ENCODE results near the gene TMEM254. TPM values are rescaled to one million over a fixed set of nuclear protein-coding genes. Genes with fewer than 3 reads are reported as not detected.

Gene TMEM254, protein sequence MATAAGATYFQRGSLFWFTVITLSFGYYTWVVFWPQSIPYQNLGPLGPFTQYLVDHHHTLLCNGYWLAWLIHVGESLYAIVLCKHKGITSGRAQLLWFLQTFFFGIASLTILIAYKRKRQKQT
- total RNA-seq (2016; rRNA removed; fragmentation: Illumina TruSeq; extraction: Trizol) = 8.4 and 11.2 TPM in 2 replicates
- 1.9 and 3.5 TPM in 2 replicates for total RNA-seq (2016; cell fraction: cytosol; rRNA removed; fragmentation: Illumina TruSeq; extraction: Trizol; ENCODE audit: low read depth)
- 9.0 and 11.1 TPM in 2 replicates for total RNA-seq (2016; cell fraction: insoluble cytoplasmic fraction; rRNA removed; fragmentation: Illumina TruSeq; extraction: Trizol)
- total RNA-seq (2016; cell fraction: membrane; rRNA removed; fragmentation: Illumina TruSeq; extraction: Trizol) = 5.3 and 8.2 TPM in 2 replicates
- total RNA-seq (2016; cell fraction: nucleus; rRNA removed; fragmentation: Illumina TruSeq; extraction: Trizol) = 11.5 and 12.9 TPM in 2 replicates
- polyA plus RNA-seq (2011; rRNA removed) = 30.7 and 39.0 TPM in 2 replicates
- 29.5 and 30.9 TPM in 2 replicates for polyA plus RNA-seq (2011; cell fraction: cytosol; rRNA removed)
- polyA plus RNA-seq (2011; cell fraction: nucleus; rRNA removed) = 13.9 and 15.1 TPM in 2 replicates
- polyA plus RNA-seq (2012) = 11.6 and 17.3 TPM in 2 replicates
- 3.6 and 5.2 TPM in 2 replicates for polyA plus RNA-seq (2016; cell fraction: cytosol; fragmentation: Illumina TruSeq; extraction: Trizol; ENCODE audit: low read depth)
- 15.9 and 17.4 TPM in 2 replicates for polyA plus RNA-seq (2016; cell fraction: insoluble cytoplasmic fraction; fragmentation: Illumina TruSeq; extraction: Trizol; ENCODE audit: low read depth)
- 8.0 and 8.5 TPM in 2 replicates for polyA plus RNA-seq (2016; cell fraction: membrane; fragmentation: Illumina TruSeq; extraction: Trizol; ENCODE audit: low read depth)
- polyA plus RNA-seq (2016; cell fraction: nucleus; fragmentation: Illumina TruSeq; extraction: Trizol; ENCODE audit: insufficient read depth, low read depth) = 28.7 and 29.3 TPM in 2 replicates
- polyA minus RNA-seq (2011; rRNA and poly(A)+ RNA removed; ENCODE audit: low replicate concordance) = 19.7 and 51.1 TPM in 2 replicates
- 10.8 and 10.9 TPM in 2 replicates for polyA minus RNA-seq (2011; cell fraction: cytosol; rRNA and poly(A)+ RNA removed)
- 9.6 and 13.9 TPM in 2 replicates for polyA minus RNA-seq (2011; cell fraction: nucleus; rRNA and poly(A)+ RNA removed)
- percentile 51 among the genes with signal in this experiment for Bru-seq, nascent RNA
- BruChase-seq, experiment 1, labeled RNA remaining after a 6-hour chase = percentile 60 among the genes with signal in this experiment
- percentile 57 among the genes with signal in this experiment for BruChase-seq, experiment 2, labeled RNA remaining after a 2-hour chase
- long read RNA-seq, experiment 1, transcript TMEM254-205 (4 exons, 2,042 nt) = major isoform, 28 of 40 reads
- long read RNA-seq, experiment 1, partial matches to known transcripts = 4 of 40 reads
- long read RNA-seq, experiment 1, other reads (novel, unspliced or antisense) = 5 of 40 reads
- long read RNA-seq, experiment 2, transcript TMEM254-205 (4 exons, 2,042 nt) = major isoform, 6 of 31 reads
- long read RNA-seq, experiment 2, partial matches to known transcripts = 9 of 31 reads
- long read RNA-seq, experiment 2, other reads (novel, unspliced or antisense) = 12 of 31 reads

DNA sequence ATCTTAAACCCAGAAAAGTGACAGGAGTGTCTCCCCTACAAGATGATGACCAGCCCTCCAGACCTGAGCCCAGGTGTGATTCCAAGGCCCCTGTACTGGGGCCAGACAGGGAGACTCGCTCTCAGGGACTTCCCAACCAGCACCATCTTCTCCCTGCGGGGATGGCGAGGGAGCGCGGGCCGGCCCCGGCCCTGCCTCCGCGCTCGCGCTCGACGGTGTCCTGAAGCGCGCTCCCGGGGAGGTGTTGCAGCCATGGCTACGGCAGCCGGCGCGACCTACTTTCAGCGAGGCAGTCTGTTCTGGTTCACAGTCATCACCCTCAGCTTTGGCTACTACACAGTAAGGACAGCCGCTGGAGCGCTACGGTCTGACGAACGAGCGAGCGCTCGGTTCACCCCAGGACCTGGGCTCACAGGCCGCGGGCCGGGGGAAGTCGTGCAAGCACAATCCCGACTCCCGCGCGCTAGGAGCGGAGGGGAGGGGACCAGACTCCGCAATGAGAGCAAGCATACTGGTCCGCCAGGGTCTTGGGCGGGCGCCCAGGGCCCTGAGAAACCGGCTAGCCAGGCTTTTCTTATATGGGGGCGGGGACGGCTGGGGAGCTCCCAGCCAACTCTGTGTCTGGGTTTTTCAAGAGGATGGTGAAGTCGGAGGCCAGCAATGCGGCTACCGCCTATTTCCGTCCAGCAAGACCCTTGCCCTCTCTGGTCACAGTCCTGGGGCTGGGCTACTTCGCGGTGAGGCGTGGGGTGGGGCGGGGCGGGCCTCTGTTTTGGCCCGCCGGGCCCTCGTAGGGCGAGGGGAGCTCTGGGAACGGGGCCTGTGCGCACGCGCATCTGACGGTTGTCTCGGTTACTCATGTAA, at the start of gene TMEM254:
Gene TMEM254 (plus strand): TSS at position 218 of the 864 bp plus-strand sequence. CDS start 35 bp downstream, at position 253.
- H3K4me1 ChIP-seq (ENCODE audit: insufficient read depth, low read length) = peaks cover 40% of the 10 kb centered on the region
- H3K27me3 ChIP-seq (ENCODE audit: control insufficient read depth in 1 of 2, insufficient read depth in 2 of 2, low read length in 2 of 2) = no peaks in the 10 kb centered on the region; a peak in 1 of 5 replicates
- peak within 1 kb of the TSS; percentile 89 for H2AFZ ChIP-seq (ENCODE audit: low read length)
- POLR2A ChIA-PET = interaction anchor here (0.7 to 1.3 kb wide), 6 partner anchors 11 to 35 kb away, joined by 3 to 11 read pairs (median 3); no protein-coding TSS in a partner anchor
- H3K4me2 ChIP-seq (ENCODE audit: low read depth, low read length) = peak within 1 kb of the TSS; percentile 95
- H4K20me1 ChIP-seq (ENCODE audit: insufficient read depth, low read length) = no peaks in the 10 kb centered on the region
- ATAC-seq = peak; percentile 91
- peak; percentile 82 for DNase-seq (ENCODE audit: low spot score)
- peak within 1 kb of the TSS; percentile 94 for H3K27ac ChIP-seq (ENCODE audit: extremely low read length, insufficient read depth, low read length)
- in situ Hi-C loops (cut with HindIII; ENCODE audit: extremely low pct_ligation_motif_present, low pct_unique_long_range_greater_than_20kb) = no loop called here
- FAIRE-seq = peak; percentile 70
- peak within 1 kb of the TSS; percentile 80 to 100 (median 88) for H3K4me3 ChIP-seq (replicated peaks in 1 of 3; ENCODE audit: insufficient read depth in 1 of 3, low read depth in 2 of 3, low read length in 3 of 3)
- WGBS (ENCODE audit: low lambda C conversion rate) = 0% methylated on average over 16 of the region's 64 CpGs
- peak within 1 kb of the TSS; percentile 87 for H3K9ac ChIP-seq (ENCODE audit: insufficient read depth, low read depth, low read length)
- H3K79me2 ChIP-seq (ENCODE audit: insufficient read depth, low read length) = peaks cover 5% of the 10 kb centered on the region
- TSS peak; percentile 71 for BruUV-seq (replicated peaks)
- CTCF ChIA-PET (ENCODE audit: low intra/inter-chr PET ratio, low total read pairs) = no interaction called here
- no peaks in the 10 kb centered on the region for H3K9me3 ChIP-seq (ENCODE audit: low read length)
- no peaks in the 10 kb centered on the region for H3K36me3 ChIP-seq (replicated peaks in 1 of 2; ENCODE audit: control insufficient read depth in 1 of 2, insufficient read depth in 2 of 2, low read length in 2 of 2)
- intact Hi-C loops (cut with micrococcal nuclease; ENCODE audit: unreplicated experiment) = loop anchor here (2.0 kb wide), 1 partner anchor 32 kb away; no protein-coding TSS in a partner anchor
- TF ChIP-seq ZNF33A (CRISPR knock-in tag; IDR thresholded peaks at IDR 0.05; ENCODE audit: borderline replicate concordance) = no peak
- peak; percentile 72; the same call in 1 of the 2 replicates for TF ChIP-seq DMAP1 (CRISPR knock-in tag; IDR thresholded peaks at IDR 0.05)
- TF ChIP-seq, protein P1, sequence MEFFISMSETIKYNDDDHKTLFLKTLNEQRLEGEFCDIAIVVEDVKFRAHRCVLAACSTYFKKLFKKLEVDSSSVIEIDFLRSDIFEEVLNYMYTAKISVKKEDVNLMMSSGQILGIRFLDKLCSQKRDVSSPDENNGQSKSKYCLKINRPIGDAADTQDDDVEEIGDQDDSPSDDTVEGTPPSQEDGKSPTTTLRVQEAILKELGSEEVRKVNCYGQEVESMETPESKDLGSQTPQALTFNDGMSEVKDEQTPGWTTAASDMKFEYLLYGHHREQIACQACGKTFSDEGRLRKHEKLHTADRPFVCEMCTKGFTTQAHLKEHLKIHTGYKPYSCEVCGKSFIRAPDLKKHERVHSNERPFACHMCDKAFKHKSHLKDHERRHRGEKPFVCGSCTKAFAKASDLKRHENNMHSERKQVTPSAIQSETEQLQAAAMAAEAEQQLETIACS (CRISPR knock-in tag; IDR thresholded peaks at IDR 0.05) = peak; percentile 97
- TF ChIP-seq GFI1 (CRISPR knock-in tag; IDR thresholded peaks at IDR 0.05; ENCODE audit: borderline replicate concordance) = no peak
- no peak for TF ChIP-seq ZNF652 (CRISPR knock-in tag; IDR thresholded peaks at IDR 0.05; ENCODE audit: borderline replicate concordance, low read depth)
- TF ChIP-seq ZNF567 (CRISPR knock-in tag; IDR thresholded peaks at IDR 0.05; ENCODE audit: borderline replicate concordance) = no peak; the same call in 1 of the 2 replicates
- TF ChIP-seq ZNF326 (CRISPR knock-in tag; IDR thresholded peaks at IDR 0.05; ENCODE audit: borderline replicate concordance) = no peak
- 0 out of 2 replicates have a peak, but pooled peaks have one; percentile 71 for TF ChIP-seq ZSCAN21 (CRISPR knock-in tag; IDR thresholded peaks at IDR 0.05; ENCODE audit: borderline replicate concordance)
- TF ChIP-seq MLLT10 (CRISPR knock-in tag; IDR thresholded peaks at IDR 0.05) = no peak
- no peak for TF ChIP-seq BRCA1 (CRISPR knock-in tag; IDR thresholded peaks at IDR 0.05)
- TF ChIP-seq ERF (CRISPR knock-in tag; IDR thresholded peaks at IDR 0.05) = no peak
- peak; percentile 28; the same call in 1 of the 2 replicates for TF ChIP-seq ZNF614 (CRISPR knock-in tag; IDR thresholded peaks at IDR 0.05; ENCODE audit: borderline replicate concordance)
- TF ChIP-seq ZNF790 (CRISPR knock-in tag; IDR thresholded peaks at IDR 0.05; ENCODE audit: borderline replicate concordance) = 0 out of 2 replicates have a peak, but pooled peaks have one; percentile 75
- TF ChIP-seq ZNF761 (CRISPR knock-in tag; conservative IDR thresholded peaks at IDR 0.05) = no peak
- TF ChIP-seq EEA1 (CRISPR knock-in tag; IDR thresholded peaks at IDR 0.05; ENCODE audit: borderline replicate concordance) = no peak
- TF ChIP-seq ARNT2 (CRISPR knock-in tag; IDR thresholded peaks at IDR 0.05; ENCODE audit: low read depth) = no peak
